Measurements from ENCODE around the gene CCL3.
"Not testable (repeated sequence)": the region's sequence is repeated elsewhere in the genome, so short reads cannot be mapped to it uniquely, and the experiment has no call there.

GRCh38 chr17:36114971-36115648 lies 25.2 kb upstream of the CCL3 start:
- not testable (repeated sequence) for TF ChIP-seq RAD21 (conservative IDR thresholded peaks at IDR 0.05); CTCF (IDR thresholded peaks at IDR 0.05; ENCODE audit: poor library complexity, severe bottlenecking); MXI1 (conservative IDR thresholded peaks at IDR 0.05; ENCODE audit: poor library complexity, severe bottlenecking); POLR2AphosphoS5 (IDR thresholded peaks at IDR 0.05); REST (IDR thresholded peaks at IDR 0.05; ENCODE audit: borderline replicate concordance)

Data from neural cell (in vitro differentiated cells).